ENCODE results near the gene ARHGEF7.
"Not testable (repeated sequence)": the region's sequence is repeated elsewhere in the genome, so short reads cannot be mapped to it uniquely, and the experiment has no call there.

Gene ARHGEF7

DNA sequence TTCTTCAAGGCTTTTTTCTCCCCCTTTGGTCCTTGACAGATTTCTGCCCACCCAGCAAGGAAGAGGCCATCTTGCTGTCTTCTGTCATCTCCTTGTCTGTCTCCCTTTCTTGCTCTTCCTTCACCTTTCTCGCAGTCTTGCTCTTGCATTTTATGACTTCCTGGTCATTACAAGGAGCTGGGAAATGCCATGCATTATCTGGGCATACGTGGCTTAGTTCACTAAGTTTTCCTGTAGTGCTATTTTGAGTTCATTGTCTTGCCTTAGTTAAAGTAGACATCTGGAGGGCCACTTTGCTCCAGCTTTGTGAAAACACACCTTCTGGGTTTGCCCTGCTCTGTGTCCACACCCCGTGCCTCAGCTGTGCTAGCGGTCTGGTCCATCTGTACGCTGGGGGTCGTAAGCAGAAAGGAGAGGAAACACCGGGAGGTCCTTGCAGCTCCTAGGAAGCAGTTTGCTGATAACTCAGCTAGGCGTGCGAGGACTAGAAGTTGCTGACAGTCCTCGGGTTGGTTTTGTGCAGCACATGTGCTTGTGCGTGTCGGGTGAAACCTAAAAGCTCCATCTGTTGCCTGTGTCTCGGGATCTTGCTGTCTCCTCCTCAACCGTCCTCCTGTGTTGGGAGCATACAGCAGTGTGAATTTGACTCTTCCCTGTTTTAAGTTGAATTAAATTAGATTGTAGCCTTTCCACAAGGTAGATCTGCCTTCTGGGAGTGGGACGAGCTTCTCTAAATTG, 59.4 kb downstream of the ARHGEF7 start:
- DNase-seq: no peak

DNA sequence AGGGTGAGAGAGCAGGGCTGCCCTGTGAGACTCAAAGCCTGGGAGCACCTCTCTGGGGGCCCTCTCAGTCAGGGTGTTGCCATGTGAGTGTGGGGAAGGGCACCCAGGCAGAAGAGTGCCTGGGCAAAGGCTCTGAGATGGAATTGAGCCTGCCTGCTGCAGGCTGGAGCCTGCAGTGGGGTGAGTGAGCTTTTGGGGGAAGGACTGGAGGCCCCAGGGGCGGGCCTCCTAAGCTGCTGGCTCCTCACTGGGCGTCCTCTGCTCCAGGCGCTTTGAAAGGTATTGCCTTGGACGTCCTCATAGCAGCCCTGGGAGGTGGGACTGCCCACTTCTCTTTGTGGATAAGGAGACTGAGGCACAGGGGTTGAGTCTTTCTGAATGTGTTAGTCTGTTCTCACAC, 60.3 kb downstream of the ARHGEF7 start:
- DNase-seq: no peak

DNA sequence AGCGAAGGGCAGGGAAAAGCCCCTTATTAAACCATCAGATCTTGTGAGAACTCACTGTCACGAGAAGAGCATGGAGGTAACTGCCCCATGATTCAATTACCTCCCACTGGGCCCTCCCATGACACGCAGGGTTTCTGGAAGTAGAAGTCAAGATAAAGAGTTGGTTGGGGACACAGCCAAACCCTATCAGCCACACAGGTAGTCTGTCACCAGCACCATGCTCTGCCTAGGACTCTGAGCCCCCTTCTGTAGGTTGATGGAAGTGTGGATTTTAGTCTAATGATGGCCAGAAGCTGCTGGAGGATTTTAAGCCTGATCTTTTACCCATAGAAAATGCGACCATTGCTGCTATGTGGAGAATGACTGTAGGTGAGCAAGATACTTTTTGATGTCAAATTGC, 60.8 kb downstream of the ARHGEF7 start:
- peak in 1 of 3 donors; percentile 43 for DNase-seq

DNA sequence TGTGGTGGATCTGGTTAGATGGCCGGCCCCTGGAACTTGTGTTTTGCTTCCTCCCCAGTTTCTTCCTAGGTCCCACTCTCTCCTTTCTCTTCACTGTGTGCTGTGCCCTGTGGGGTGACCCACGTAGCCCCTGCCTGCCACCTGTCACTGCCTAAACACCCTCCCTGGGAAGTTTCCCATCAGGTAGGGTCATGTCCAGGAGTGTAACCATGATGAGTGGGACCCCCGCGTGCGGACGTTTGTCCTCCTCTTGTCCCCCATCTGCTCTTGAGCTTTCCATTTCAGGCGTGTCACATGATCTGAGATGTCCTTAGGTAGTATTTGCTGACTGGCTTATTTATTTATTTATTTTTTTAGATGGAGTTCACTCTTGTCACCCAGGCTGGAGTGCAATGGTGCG, 61.3 kb downstream of the ARHGEF7 start:
- DNase-seq: no peak

DNA sequence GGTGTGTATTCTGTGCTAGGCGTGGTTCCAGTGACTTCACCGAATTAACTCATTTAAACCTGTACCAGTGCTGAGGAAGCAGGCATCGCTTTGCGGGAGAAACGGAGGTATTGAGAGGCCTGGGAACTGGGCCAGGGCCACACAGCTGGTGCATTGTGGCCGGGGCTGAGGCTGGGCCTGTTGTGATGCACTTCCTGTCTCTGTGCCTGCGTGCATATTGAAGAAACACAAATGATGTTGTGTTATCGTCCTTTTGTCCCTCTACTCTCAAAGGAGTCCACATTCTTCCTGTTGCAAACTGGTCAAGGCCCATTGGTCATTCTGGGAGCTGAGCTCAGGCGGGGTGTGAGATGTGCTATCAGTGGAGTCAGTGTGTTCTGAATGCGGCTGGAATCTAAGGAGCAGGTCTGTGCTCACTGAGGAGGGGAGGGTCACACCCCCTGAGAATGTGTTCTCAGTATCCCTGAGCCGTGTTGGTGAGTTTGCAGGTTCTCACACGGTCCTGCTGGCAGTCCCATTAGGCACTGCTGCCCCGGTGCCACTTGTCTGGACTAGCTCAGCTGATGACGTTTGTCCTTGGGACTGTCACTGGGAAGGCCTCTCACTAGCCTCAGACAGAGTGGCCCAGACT, 62.1 kb downstream of the ARHGEF7 start:
- DNase-seq: peak in 2 of 3 donors; percentile 14 to 28

DNA sequence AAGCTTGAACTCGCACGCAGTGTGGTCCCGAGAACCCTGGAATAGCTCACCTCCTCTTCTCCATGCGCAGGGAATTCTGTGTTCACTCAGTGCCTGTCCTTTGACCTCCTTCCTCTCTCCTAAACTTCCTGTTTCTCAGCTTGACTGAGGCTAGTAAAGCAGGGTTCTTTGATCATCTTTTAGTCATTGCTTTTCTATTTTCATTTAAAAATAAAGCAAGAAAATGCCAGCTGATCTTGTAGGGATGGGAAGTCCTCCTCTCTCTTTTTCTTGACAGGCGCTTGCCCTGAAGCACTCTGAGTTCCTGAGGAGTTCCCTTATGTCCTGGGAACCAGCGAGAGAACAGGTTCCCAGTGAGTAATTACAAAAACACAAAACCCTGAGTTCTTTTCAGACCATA, 62.8 kb downstream of the ARHGEF7 start:
- peak; percentile 45 to 70 (median 56) for DNase-seq

DNA sequence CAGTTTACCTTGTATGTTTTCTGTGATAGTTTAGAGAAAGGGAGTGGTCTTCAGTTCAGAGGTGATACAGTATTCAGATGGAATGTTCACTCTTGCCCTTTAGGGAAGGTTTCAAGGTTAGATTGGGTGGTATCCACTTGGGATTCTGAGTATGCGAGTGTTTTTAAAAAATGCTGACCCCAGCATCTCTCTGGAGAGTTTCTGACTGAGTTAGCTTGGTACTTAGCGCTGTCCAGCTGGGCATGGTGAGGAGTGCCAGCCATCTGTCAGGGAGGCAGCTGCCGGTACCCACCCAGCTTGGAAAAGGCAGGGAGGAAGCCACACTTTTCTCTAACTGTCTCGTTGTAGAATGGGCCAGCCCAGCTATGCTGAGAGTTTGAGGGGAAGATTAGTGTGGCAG, 63.3 kb downstream of the ARHGEF7 start:
- no peak for DNase-seq

DNA sequence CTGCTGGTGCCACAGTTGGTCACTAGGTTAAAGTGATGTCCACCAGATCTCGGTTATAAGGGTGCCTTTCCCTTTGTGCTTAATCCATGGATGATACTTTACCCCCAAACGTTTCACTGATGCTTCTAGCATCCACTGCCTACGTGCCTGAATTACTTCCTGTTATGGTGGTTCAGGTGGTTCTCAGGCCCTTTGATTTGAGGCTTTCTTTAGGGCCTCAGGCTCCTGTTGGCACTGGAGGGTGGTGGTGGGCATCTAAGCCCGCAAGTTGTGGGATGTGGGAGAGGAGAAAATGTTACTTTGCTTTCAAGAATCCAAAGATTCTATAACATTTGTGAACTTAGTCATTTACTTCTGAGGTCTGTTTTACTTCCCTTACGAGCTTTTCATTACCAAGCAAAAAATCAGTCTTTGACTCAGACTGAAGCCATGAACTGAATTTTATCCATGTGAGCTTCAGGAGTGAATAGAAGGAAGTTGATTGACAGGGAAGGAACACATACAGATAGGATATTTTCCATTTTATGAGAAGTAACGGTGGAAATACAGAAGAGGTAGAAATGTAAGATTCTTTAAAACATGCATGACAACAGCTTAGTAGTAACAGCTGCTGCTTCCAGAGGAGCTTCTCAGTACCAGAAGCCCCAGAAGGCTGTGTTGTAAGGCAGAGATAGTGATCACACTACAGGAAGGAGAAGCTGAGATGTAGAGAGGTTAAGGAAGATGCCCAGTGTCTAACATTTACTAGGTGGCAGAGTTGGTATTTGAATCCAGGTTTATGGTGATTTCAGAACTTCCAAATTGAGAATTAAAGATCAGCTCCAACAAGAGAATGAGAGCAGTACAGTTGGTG, 65.0 kb downstream of the ARHGEF7 start:
- peak; percentile 22 to 51 (median 42) for DNase-seq

DNA sequence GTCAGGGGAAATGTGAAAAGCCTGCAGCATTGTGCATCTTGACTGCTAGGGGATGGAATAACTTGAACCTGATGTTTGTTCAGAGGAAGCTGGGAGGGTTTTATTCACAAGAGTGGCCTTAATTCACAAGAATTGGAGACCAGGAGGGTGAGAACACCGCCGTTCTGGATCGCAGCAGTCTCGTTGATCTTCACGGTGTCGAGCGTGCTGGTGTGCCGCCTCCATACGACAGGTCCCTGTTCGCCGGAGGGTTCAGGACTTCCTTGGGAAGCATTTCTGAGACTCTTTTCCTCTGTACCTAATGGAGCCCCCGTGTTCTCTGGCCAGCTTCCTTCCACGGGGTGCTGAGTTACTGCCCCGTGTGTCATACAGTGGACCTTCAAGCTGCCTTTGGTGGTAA, 66.9 kb downstream of the ARHGEF7 start:
- DNase-seq: no peak

DNA sequence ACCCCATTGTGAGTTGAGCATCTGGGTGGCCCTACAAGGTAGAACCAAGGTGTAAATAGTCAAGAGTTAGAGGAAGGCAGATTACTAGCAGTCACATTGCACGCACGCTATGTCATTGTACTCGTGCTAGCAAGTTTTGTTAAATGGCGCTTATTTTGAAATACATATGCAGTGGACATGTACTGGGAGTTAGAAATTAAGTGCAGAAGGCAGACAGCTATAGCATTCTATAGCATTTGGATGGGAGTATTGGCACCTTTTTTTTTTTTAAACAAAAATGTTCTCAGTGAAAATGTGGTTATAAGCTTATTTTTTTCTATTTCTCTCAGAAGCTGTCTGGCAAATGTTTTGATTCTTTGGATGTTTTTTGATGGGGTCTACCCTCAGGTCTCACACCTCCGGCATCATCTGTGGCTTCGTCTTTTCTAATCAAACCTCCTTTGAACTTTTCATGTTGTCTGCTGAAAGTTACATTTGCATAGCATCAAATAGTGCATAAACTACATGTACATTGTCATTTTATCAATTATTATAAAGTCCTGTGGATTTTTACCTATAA, 68.1 kb downstream of the ARHGEF7 start:
- no peak for DNase-seq

DNA sequence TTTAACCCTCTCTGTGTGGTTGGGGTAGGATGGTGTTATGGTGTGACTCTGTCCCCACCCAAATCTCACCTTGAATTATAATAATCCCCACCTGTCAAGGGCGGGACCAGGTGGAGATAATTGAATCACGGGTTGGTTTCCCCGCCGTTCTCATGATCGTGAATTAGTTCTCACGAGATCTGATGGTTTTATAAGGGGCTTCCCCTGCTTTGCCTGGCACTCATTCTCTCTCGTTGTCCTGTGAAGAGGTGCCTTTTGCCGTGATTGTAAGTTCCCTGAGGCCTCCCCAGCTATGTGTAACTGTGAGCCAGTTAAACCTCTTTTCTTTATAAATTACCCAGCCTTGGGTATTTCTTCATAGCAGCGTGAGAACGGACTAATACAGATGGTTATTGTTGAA, 68.8 kb downstream of the ARHGEF7 start:
- DNase-seq: no peak

DNA sequence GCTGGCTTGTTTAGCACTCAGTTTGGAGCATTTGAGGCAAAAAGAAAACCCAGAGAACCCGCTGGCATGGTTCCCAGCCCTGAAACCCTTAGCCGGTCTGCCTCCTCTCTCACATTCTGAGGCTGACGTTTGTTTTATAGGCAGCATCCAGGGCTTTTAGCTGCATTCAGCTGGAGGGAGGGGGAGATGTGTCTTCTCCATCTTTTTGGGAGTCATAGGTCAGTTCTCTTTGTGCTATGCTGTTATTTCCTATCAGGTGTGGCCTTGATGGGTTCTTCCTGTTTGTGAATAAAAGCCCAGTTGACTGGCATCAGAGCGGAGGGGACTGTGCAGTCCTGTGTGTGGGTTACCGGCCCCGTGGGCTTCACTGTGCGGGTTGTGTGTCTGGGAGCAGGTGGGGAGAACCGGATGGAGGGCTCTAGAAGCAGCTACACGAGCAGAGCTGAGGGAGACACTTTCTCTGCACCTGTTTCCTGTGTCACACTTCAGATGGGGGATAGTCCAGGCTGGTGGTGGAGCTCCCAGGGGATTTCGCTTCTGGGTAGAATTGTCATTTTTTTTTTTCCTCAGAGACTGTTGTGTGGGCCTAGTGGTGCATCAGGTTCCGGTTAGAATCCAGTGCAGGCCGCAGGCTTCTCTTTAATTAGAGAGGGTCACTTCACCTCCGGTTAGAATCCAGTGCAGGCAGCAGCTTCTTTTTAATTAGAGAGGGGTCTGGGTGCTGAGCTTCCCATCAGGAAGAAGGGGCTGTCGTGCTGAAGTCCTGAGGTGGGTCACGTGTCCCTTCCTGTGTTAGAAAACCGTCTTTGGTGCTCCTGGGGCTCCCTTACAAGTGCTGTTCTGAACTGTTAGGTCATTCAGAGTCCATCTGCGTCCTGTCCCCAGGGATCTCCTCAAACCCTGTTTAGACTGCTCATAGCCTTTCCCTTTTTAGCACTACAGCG, 69.6 kb downstream of the ARHGEF7 start:
- DNase-seq: no peak

DNA sequence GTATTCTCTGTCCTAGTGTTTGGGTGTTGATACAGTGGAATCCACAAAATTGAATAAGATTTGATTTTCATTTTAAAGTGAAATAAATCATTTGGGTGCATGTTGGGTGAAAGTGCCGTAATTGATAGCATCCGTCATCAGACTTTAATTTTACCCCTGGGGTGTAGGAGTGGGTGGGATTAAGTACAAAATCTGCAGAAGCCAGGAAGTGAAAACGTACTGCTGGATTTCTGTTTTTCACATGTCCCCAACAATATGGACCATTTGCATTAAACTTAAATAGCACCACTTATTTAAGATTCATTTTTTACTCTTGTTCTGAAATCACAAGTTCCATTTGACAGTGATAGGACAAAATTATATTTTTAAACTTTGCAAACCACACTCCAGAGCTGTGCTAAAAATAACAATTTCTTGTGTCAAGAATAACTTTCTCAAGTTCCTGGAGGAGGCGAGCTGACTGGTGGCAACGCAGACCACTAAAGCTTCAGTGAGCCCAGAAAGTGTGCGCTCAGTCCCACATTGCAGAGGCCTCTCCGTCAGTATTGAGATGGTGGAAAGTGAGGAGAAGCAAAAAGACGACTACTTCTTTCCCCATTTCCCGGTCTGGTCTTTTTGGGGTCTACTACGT, 71.3 kb downstream of the ARHGEF7 start:
- DNase-seq: no peak

DNA sequence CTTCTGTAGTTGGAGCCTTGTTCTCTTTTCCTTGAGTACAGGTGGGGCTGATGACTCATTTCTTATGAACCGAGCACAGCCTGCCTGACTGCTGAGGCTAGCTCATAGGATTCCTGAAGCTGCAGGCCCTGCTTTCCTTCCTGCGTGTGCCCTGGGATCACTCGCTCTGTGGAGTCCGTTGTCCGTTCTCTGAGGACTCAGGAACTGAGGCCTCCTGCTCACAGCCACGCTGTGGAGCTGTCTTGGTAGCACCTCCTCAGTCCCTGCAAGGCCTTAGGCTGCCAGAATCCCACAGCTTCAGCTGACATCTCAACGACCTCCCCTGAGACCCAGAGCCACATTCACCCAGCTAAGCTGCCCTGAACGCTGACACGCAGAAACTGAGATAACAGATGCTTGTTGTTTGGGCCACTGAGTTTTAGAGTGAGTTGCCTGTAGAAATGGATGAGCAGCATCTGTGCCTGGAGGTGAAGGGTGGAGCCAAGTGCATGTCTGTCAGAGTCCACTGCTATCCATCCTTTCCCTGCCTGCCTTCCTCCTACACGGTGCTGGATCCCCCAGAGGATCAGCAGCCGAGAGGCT, 72.9 kb downstream of the ARHGEF7 start:
- no peak for DNase-seq

DNA sequence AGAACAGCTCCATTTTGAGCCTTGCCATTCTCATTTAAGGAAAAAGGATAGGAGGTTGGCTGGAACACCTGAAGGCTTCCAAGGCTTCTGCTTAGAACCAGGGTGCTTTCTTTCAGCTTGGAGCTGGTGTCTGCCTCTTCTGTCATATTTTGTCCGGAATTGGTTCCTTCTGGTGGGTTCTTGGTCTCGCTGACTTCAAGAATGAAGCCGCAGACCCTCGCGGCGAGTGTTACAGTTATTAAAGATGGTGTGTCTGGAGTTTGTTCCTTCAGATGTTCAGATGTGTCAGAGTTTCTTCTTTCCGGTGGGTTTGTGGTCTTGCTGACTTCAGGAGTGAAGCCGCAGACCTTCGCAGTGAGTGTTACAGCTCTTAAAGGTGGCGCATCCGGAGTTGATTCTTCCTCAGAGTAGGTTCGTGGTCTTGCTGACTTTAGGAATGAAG, 74.0 kb downstream of the ARHGEF7 start:
- DNase-seq: not testable (repeated sequence)

DNA sequence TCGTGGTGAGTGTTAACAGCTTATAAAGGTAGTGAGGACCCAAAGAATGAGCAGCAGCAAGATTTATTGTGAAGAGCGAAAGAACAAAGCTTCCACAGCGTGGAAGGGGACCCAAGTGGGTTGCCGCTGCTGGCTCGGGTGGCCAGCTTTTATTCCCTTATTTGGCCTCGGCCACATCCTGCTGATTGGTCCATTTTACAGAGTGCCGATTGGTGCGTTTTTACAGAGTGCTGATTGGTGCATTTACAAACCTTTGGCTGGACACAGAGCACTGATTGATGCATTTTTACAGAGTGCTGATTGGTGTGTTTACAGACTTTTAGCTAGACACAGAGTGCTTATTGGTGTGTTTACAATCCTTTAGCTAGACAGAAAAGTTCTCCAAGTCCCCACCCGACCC, 74.4 kb downstream of the ARHGEF7 start:
- not testable (repeated sequence) for DNase-seq

DNA sequence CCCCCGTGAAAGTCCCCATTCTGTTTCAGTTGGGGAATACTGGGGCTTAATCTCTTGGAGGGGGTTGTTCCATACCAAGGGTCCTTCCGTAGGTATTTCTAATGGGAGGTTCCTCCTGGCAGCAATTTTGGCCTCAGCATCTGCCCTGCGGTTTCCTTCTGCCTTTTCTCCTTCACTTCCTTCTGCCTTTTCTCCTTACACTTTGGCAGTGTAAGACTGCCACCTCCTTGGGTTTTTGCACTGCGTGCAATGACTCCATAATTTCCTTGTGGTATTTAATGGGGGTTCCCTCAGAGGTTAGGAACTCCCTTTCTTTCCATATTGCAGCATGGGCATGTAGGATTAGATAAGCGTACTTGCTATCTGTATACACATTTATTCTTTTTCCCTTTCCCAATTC, 78.1 kb downstream of the ARHGEF7 start:
- peak; percentile 58 to 71 (median 64) for DNase-seq

DNA sequence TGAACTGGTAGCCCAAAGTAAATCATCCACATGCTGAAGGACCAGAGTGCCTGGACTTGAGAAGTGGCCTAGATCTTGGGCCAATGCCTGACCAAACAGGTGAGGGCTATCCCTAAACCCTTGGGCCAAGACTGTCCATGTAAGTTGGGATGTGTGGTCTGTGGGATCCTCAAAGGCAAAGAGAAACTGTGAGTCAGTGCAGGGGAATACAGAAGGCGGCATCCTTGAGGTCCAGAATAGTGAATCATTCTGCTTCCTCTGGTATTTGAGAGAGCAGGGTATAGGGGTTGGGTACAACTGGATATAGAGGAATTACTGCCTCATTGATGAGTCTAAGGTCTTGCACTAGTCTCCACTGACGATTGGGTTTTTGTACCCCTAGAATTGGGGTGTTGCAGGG, 79.5 kb downstream of the ARHGEF7 start:
- DNase-seq: peak; percentile 29 to 53 (median 39)

DNA sequence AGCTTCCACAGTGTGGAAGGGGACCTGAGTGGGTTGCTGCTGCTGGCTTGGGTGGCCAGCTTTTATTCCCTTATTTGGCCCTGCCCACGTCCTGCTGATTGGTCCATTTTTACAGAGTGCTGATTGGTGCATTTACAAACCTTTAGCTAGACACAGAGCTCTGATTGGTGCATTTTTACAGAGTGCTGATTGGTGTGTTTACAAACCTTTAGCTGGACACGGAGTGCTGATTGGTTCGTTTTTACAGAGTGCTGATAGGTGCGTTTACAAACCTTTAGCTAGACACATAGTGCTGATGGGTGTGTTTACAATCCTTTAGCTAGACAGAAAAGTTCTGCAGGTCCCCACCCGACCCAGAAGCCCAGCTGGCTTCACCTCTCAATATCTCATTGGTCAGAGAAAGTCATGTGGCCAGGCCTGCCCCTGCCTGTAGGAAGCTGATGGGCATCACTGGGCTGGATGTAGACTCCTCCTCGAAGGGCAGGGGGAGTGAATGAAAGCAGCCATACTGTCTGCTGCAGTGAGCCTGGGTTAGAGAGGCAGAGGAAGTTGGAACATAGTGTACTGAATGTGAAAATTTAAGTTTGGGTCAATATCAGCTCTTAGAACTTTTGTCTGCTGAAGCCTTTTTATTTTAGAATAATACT, 83.7 kb downstream of the ARHGEF7 start:
- not testable (repeated sequence) for DNase-seq

DNA sequence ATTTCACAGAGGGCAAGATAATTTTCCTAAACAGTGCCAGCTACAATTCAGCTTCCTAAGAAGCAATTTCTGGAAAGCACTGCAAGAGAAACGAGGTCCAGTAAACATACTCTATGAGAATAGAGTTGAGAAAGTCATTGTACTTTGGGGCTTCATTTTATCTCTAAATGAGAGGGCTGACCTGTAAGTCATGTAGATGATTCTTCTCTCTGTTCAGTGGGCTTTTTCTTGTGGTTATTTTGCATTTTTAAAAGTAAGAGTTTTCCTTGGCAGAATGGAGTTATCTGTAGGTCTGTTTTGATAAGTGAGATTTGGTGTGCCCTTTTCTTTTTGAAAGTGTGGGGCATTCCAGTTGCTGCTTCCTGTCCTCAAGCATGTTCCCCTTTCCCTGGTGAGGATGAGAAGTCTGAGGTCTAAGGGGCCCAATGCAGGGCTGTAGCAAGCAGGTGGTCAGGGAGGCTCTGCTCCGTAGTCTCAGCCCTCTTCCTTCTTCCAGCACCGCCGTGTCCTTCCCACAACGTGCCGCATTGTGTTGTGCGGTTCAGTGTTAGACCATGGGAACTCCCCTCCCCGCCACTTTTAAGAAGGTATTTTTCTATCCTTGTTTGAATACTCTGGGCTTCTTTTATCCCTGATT, 86.3 kb downstream of the ARHGEF7 start:
- peak; percentile 22 to 39 (median 31) for DNase-seq

All from suppressor macrophage treated with lipopolysaccharide for 1 hour (primary cell).